GM19452 (cell line): ENCODE data around the gene TARBP1.
"Not testable (repeated sequence)": the region's sequence is repeated elsewhere in the genome, so short reads cannot be mapped to it uniquely, and the experiment has no call there.

Source experiments
- ATAC-seq: cut with Tn5 transposase; IDR thresholded peaks from one replicate; pipeline ENCODE4 v1.9.1; 2021; ENCODE audit not compliant: unreplicated experiment

Gene TARBP1, protein sequence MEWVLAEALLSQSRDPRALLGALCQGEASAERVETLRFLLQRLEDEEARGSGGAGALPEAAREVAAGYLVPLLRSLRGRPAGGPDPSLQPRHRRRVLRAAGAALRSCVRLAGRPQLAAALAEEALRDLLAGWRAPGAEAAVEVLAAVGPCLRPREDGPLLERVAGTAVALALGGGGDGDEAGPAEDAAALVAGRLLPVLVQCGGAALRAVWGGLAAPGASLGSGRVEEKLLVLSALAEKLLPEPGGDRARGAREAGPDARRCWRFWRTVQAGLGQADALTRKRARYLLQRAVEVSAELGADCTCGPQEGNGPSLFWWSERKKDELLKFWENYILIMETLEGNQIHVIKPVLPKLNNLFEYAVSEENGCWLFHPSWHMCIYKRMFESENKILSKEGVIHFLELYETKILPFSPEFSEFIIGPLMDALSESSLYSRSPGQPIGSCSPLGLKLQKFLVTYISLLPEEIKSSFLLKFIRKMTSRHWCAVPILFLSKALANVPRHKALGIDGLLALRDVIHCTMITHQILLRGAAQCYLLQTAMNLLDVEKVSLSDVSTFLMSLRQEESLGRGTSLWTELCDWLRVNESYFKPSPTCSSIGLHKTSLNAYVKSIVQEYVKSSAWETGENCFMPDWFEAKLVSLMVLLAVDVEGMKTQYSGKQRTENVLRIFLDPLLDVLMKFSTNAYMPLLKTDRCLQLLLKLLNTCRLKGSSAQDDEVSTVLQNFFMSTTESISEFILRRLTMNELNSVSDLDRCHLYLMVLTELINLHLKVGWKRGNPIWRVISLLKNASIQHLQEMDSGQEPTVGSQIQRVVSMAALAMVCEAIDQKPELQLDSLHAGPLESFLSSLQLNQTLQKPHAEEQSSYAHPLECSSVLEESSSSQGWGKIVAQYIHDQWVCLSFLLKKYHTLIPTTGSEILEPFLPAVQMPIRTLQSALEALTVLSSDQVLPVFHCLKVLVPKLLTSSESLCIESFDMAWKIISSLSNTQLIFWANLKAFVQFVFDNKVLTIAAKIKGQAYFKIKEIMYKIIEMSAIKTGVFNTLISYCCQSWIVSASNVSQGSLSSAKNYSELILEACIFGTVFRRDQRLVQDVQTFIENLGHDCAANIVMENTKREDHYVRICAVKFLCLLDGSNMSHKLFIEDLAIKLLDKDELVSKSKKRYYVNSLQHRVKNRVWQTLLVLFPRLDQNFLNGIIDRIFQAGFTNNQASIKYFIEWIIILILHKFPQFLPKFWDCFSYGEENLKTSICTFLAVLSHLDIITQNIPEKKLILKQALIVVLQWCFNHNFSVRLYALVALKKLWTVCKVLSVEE (N-terminal part only)

DNA sequence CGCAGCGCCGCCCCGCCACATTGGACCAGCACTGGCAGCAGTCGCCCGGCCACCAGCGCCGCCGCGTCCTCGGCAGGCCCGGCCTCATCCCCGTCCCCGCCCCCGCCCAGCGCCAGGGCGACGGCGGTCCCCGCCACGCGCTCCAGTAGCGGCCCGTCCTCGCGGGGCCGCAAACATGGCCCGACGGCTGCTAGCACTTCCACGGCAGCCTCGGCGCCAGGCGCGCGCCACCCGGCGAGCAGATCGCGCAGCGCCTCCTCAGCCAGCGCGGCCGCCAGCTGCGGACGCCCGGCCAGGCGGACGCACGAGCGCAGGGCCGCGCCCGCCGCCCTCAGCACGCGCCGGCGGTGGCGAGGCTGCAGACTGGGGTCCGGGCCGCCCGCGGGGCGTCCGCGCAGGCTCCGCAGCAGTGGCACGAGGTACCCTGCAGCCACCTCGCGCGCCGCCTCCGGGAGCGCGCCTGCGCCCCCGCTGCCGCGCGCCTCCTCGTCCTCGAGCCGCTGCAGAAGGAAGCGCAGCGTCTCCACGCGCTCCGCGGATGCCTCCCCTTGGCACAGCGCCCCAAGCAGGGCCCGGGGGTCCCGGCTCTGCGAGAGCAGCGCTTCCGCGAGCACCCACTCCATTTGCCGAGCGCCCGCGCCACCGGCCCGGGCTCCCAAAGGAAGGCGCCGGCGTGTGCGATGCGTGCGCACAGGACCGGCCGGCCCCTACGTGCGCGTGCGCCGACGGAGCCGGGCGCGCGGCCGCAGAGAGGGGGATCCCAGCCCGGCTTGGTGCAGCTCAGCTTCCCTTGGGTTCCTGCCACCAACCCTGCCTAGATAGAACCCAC is at the start of gene TARBP1:
TSS of gene TARBP1 (minus strand) at position 699 of the 829 bp plus-strand sequence. CDS start at position 623, 76 bp downstream.
- peak; percentile 72 for ATAC-seq

DNA sequence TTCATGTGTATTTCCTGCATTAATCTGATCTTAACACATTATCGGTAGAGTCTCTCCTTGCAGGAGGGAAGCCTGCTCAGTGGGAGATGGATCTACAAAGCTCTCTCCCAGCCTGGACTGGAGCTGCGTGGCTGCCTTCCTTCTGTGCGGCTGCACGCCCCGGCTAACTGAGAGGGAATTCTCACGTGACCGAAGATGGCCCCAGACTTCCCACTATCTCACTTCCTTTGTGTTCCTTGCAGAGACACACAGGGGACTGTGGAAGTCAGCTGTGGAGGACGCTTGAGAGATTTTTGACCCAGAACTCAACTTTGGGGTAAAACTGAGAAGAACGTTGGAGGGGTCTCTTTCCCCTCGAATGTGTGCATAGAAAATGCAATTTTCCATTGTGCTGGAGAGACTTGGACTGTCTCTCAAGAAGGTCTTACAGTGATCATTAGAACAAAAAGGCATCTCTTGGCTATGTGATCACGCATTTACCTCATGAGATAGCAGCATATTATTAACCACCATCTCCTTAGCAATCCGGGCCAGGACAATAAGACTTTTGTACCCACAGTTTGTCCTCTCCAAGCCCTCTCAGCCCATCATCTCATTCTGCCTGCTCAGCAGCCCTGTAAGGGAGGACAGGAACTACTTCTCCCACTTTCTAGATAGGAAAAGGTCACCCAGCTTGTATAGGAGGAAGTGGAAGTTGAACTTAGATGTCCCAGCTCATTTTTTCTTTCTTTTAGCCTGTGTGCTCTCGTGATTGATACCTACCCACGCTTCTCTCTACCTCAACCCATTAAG is 49.3 kb upstream of the TARBP1 start:
- ATAC-seq = no peak

DNA sequence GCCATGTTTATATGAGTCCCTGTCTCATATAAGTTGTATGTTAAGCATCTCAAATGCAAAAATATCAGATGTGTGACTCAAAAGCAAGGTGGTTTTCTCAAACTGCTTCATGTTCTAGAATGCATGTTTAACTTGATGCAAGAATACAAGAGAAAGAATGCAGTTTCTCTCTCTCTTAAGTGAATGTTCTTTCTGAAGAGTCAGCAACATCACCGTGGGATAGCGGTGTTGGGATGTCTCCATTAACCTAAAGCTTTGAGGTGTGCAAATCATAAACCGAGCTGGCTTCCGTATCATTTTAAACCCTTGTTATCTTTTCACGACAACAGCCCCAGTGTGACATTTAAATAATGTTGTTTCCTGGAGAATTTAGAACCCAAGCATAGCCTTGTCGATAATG is 48.4 kb upstream of the TARBP1 start:
- ATAC-seq = no peak

DNA sequence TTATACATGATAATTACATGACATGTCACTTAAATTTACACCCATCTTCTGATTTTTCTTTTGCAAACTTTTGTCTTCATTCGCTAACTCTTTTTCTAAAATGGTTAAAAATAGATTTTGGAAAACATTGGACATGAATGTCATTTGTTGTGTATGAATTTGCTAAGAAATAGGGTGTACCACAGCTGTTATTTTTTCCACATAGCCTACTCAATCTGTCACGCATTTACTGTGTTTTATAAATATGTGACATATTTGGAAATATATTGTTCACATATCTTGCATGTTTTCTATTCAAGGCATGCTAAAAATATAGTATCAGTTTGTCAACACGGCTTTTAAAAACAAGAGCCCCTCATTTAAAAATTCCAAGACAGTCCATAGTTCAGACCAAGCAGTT is 47.9 kb upstream of the TARBP1 start:
- ATAC-seq = no peak

DNA sequence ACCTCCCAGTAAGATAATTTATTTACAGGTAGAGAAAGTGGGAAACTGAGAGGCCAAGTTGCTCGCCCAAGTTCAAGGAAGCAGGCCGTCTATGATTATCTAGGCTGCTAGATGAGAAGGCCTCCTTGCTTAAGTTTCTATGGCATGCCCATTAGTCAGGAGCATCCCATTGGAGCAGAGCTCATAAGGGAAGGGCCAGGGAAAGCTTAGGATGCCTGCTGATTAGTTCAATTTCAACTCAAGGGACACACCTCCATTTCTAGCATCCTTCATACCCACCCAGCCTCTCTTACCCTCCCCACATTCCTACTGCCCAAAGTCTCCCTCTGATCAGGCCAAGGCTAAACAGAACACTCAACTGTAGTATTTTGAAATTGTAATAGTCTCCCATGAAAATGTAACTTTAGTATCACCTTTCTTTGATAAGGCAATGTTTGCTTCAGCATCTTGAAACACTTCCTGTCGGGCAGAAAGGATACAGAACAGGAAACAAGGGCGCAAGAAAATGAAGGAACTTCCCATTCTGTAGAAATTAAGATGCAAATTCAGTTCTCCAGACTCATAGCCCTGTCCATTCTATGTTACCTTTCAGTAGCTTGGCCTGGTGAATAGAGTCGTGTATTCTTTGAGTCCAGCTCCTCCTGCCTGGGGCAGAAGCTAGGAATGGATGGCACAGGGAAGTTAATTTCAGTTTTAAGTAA is 46.3 kb upstream of the TARBP1 start:
- no peak for ATAC-seq

DNA sequence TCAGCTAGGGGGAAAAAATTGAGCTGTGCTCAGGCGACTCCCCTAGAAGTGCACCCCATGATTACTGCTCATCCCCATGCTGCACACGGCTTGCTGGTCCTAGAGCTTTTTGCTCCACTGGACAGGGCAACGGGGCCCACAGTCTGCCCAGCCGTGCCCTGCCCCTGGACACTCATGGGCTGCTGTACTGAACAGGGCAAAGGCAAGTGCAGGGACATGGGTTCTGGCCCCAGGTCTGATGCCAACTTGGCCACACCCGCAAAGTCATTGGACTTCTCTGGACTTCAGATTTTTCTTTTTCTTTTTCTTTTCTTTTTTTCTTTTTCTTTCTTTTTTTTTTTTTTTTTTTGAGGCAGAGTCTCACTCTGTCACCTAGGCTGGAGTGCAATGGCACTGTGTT is 42.9 kb upstream of the TARBP1 start:
- no peak for ATAC-seq

DNA sequence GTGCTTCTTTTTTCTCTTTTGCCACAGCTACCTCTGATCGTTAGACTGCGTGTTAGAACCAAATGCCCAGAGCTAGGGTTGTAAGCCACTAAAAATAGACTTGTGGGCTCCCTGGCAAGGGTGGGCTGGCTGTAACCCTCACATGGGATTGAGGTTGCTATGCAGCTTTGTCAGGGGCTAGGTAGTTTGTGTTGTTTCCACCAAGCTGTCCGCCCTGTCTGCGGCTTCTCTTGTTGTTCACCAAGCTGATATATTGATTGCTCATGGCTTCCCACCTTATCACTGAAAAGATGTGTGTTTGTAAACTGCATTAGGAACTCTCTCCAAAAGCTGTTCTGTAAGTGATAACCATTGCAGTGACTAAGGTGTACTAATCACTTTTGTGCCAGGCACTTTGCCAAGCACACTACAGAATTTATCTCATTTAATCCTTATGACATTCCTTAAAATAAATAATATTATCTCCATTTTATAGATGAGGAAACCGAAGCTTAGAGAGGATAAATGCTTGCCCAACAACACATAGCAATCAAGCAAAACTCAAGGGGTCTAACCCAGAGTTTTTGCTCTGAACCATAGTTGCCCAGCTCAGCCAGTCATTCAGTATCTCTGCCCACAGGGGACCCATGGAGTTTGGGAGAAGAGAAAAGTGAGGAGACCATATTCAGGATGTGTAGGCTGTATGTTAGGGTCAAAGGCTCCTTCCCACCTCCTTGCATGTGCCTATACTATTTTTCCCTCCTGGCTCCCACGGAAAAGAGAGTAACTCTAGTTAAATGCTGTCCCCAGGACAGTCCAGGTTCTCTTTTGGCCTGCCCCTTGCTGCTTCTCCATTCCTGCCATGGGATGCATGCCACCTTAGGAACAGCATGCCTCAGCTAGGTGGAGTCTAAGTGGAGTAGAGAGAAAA is 42.2 kb upstream of the TARBP1 start:
- ATAC-seq = no peak

DNA sequence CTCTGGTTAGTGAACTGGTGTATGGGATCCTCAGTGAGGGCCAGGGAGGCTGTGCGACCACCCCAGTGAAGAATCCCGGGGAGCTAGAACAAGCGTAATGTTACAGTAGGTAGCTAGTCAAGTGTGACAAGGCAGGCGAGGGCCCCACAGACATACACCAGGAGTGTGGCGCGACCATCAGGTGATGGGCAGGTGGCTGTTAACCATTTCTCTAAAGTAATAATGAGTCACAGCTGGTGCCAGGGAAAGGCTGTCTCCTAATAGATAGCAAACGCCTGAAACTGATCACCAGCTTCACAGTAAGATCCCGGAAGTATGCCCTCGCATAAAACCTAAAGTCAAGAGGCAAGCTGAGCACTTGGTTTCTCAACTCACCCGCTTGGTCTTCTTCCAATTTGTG is 40.5 kb upstream of the TARBP1 start:
- ATAC-seq = no peak

DNA sequence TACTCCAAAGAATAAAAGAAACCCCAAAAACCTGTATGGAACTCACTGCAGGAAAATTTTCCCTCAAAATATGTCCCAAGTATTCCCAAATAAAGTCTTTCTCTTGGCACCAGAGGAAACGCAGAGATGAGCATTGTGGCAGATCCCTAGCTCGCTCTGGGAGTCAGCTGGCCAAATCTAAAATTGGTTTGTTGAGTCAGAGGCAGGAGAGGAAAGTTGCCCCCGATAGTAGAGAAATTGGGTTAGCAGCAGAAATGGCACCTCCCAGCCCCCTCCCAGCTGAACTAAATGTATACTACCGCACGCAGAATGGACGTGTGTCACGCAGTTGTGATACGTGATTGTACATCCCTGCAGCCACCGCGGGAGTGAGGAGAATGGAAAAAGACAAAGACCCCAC is 39.9 kb upstream of the TARBP1 start:
- no peak for ATAC-seq

DNA sequence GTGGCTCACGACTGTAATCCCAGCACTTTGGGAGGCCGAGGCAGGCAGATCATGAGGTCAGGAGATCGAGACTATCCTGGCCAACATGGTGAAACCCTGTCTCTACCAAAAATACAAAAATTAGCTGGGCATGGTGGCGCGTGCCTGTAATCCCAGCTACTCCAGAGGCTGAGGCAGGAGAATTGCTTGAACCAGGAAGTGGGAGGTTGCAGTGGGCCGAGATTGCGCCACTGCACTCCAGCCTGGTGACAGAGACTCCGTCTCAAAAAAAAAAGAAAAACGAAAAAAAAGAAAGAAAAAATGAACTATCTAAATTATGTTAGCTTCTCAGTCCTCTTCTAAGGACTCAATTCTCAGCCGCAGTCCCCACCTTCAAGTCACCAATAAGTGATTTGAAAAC is 39.1 kb upstream of the TARBP1 start:
- not testable (repeated sequence) for ATAC-seq

DNA sequence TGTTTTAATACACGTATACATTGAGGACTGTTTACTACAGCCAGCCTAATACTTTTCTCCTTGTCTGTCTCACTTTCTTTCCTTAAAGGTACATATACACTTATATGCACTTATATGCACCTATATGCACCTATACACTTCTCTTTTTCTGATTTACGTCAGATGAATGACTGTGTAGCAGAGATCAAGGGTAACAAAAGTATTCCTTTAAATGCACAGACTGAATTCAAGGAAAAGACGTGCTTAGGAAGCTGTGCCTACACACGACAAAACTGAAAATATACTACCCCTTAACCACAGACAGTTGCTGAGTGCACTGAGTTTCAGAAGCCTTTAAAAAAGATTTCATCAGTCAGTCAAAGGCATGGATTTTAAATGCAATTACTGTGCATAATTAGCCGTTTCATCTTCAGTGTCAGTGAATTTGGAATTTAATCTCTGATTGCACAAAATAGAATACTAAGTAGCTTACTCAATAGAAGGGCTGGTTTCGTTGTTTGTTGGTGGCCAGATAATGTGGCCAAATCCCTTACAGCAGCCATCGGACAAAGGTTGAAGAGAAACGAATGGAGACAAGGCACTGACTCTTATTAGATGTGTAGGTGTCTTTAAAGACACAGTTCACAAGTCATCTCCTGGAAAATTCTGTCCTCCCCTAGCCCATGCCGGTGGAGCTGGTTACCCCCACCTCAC is 38.3 kb upstream of the TARBP1 start:
- no peak for ATAC-seq

DNA sequence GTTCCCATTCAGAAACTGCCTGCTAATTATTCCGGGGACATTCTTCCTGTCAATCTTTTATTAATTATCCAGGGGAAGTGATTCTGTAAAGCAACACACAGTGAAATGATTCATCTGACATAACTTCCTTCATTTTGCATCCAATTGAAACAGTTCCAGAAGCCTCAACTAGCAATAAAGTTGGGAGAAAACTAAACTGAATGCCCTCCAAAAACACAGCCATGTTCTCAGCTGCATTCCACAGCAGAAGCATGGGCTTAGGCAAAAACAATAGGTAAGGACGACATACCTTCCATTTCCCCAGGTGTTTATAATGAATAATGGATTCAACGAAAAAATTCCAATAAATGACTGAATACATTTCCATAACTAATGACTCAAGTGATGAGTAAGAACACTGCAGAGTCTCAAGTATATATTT is 36.9 kb upstream of the TARBP1 start:
- ATAC-seq = no peak

DNA sequence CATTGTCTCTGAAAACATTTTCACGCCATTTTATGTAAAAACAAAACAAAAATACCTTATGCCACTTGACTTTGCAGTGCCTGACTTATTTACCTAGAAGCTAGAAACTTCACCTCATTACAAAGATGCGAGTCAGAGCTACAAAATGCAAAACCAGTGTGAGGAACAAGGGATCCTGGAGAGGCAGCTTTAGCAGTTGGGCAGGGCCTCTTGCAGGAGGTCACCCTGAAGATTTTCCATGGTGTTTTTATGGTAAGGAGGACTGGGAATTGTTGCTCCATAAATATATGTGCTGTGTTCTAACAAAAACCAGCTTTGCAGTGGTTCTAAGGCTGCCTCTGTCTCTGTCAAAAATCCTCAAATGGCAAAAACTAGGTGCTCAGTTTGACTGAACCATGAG is 36.4 kb upstream of the TARBP1 start:
- no peak for ATAC-seq

DNA sequence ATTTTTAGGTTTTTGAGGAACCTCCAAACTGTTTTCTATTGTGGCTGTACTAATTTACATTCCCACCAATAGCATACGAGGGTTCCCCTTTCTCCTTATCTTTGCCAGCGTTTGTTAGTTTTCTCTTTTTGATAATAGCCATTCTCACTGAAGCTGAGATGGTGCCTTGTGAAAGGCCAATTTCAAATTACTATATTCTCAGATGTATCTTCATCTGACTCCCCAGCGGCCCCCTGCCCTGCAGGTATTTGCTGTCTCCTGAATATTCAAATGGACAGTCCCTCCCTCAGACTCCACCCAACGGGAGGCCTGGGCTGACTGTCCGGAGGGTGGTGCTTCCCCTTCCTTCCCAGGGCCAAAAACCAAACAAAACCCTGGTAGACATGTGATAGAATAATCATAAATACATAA is 33.5 kb upstream of the TARBP1 start:
- ATAC-seq = no peak

DNA sequence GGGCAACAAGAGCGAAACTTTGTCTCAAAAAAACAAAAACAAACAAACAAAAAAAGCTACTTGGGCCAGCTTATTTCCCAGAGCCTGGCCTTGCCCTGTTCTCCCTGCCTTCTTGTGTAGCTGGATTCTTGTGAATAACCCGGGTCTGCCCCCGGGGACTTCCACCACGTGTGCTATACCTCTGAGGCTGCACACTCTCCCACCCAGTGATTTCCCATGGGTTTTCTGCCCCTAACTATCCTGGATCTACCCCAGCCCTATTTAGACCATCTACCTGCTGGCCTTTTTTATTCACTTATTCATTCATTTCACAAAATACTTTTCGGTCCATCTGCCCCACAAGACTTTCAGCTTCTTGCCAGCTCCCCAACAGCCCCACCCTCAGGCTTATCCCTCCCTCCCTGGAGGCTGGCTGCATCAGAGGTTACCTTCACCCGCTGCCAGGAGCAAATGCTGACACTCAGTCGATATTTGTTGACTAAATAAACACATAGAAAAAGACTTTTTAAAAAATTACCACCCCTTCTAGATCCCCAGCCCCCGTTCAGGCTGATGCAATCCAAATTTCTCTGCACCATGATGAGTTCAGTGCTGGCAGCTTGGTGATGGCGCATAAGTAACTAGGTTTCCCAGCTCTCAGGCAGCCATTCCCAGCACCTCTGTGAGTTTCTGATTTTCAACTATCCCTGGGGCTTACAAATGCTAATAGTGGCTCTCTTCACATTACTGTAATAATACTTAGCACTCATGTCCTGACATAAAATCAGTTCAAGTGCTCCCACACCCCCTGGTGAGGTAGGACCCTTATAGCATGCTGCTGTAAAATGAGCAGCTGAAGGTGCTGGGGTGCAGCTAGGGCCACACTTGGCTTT is 30.7 kb upstream of the TARBP1 start:
- no peak for ATAC-seq

DNA sequence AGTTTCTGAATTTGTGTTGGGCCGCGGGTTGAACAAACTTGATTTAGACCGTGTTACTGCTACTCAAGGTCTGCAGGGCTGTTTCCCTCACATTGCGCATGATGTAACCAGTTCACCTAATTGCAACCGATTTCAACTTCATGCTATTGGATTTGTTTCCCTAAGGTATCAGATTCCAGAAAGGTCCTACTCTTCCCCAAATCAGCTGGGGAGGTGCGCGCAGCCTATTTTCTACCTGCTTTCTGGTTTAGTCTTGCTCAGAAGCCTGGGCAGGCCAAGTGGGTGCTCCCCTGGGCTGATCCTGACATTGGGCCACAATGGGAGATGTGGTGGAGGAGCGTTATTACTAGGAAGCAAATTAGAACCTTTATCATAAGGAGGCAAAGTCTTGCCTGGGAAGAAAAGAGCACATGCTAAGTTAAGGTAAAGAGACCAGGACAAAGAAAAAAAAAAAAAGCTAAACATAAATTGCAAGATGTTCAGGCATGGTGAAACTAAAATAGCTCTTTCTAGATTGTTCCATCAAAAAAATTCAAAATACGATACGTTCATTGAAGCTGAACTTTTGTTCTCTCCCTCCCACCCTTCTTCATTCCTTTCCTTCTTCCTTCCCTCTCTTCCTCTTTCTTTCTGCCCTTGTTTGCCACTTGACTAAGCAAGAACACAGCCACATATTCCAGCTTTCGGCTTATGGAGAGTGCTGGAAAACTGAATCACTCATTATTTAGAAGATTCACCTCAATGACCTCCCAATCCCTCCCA is 28.8 kb upstream of the TARBP1 start:
- no peak for ATAC-seq
